KMS-11 (cell line): Measurements from ENCODE around the gene TFRC.
A peak's percentile ranks its signal among the peaks of the same experiment; 100 is the strongest.
"Not testable (repeated sequence)": the region's sequence is repeated elsewhere in the genome, so short reads cannot be mapped to it uniquely, and the experiment has no call there.

ENCODE experiments used
- H2AFZ ChIP-seq: fragments of 200-600 bp; sonication (generic); 2 replicates; pipeline ENCODE4 v1.6.1; 2016; ENCODE audit warnings: antibody characterized with exemption, mixed run types, low read depth
- H3K27ac ChIP-seq: fragments of 200-600 bp; sonication (generic); 2 replicates; pipeline ENCODE4 v1.6.1; 2016; ENCODE audit warnings: mild to moderate bottlenecking, mixed run types
- H3K27me3 ChIP-seq: fragments of 200-600 bp; sonication (generic); 2 replicates; pipeline ENCODE4 v1.6.1; 2017; ENCODE audit warnings: mild to moderate bottlenecking, low read depth, mixed run types, moderate library complexity; ENCODE audit not compliant: insufficient read depth
- H3K36me3 ChIP-seq: fragments of 200-600 bp; sonication (generic); 2 replicates; pipeline ENCODE4 v1.6.1; 2017; ENCODE audit warnings: mild to moderate bottlenecking, mixed run types; ENCODE audit not compliant: insufficient read depth
- H3K4me1 ChIP-seq: fragments of 200-600 bp; sonication (generic); 2 replicates; pipeline ENCODE4 v1.6.1; 2016; ENCODE audit warnings: mild to moderate bottlenecking, low read depth, mixed run types; ENCODE audit not compliant: poor library complexity, severe bottlenecking
- H3K4me2 ChIP-seq: fragments of 200-600 bp; sonication (generic); 2 replicates; pipeline ENCODE4 v1.7.0; 2016; ENCODE audit warnings: mild to moderate bottlenecking, mixed run types
- H3K4me3 ChIP-seq: fragments of 200-600 bp; sonication (generic); IDR thresholded peaks from 2 replicates; pipeline ENCODE4 v1.6.1; 2017; ENCODE audit warnings: low read depth, low read length, mixed read lengths; ENCODE audit not compliant: insufficient read depth
- H3K79me2 ChIP-seq: fragments of 200-600 bp; sonication (generic); 2 replicates; pipeline ENCODE4 v1.6.1; 2016; ENCODE audit warnings: low read depth, mixed run types; ENCODE audit not compliant: insufficient read depth
- H3K9ac ChIP-seq: fragments of 200-600 bp; sonication (generic); 2 replicates; pipeline ENCODE4 v1.6.1; 2016; ENCODE audit warnings: mild to moderate bottlenecking, mixed run types
- H4K20me1 ChIP-seq: fragments of 200-600 bp; sonication (generic); 2 replicates; pipeline ENCODE4 v1.6.1; 2016; ENCODE audit warnings: mild to moderate bottlenecking, mixed run types; ENCODE audit not compliant: insufficient read depth
- TF ChIP-seq, protein P1 (sequence below): fragments of 200-600 bp; sonication (generic); conservative IDR thresholded peaks from 2 replicates; pipeline ENCODE4 v1.6.1; 2017; ENCODE audit warnings: low read depth, mild to moderate bottlenecking, antibody characterized with exemption, low read length, moderate library complexity, mixed read lengths

Gene TFRC

GRCh38 chr3:196075013-196075412 is 6.9 kb downstream of the TFRC start:
- peaks cover 38% of the 10 kb centered on the region; the same call in 1 of the 2 replicates for H3K36me3 ChIP-seq
- peaks cover 58% of the 10 kb centered on the region for H4K20me1 ChIP-seq
- H3K27me3 ChIP-seq = no peaks in the 10 kb centered on the region
- TF ChIP-seq, protein P1, sequence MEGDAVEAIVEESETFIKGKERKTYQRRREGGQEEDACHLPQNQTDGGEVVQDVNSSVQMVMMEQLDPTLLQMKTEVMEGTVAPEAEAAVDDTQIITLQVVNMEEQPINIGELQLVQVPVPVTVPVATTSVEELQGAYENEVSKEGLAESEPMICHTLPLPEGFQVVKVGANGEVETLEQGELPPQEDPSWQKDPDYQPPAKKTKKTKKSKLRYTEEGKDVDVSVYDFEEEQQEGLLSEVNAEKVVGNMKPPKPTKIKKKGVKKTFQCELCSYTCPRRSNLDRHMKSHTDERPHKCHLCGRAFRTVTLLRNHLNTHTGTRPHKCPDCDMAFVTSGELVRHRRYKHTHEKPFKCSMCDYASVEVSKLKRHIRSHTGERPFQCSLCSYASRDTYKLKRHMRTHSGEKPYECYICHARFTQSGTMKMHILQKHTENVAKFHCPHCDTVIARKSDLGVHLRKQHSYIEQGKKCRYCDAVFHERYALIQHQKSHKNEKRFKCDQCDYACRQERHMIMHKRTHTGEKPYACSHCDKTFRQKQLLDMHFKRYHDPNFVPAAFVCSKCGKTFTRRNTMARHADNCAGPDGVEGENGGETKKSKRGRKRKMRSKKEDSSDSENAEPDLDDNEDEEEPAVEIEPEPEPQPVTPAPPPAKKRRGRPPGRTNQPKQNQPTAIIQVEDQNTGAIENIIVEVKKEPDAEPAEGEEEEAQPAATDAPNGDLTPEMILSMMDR = no peak
- no peak overlapping the region for H3K4me2 ChIP-seq
- no peak overlapping the region; the same call in 1 of the 2 replicates for H3K27ac ChIP-seq
- peaks cover 66% of the 10 kb centered on the region for H3K4me1 ChIP-seq
- H3K9ac ChIP-seq = no peak overlapping the region
- no peak overlapping the region for H2AFZ ChIP-seq
- peaks cover 89% of the 10 kb centered on the region for H3K79me2 ChIP-seq
- no peak overlapping the region for H3K4me3 ChIP-seq

- Histone ChIP-seq H3K79me2 (peaks cover 80% of the 10 kb centered on the region), H3K4me3 (no peak overlapping the region)
Measured at GRCh38 chr3:196073255-196073753, 8.6 kb downstream of the TFRC start.

DNA sequence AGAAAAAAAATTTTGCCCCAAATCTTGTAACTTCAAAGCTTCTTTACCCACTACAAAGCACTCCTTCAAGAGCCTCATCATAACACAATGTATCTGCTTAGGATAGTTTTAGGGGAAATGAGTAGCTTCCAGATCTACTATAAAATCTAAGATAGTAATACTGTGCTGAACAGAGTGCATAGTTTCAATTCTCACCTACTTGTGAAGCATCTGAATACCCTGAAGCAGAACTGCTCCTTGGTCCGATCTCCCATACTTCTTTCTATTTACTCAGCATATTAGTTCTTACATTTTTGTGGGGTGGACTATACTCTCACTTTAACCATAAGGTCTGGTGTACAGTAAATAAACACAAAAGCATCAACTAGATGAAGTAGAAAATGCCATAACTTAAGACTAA is 9.6 kb downstream of the TFRC start:
- Histone ChIP-seq H3K79me2 (peaks cover 77% of the 10 kb centered on the region), H3K9ac (no peak overlapping the region), H4K20me1 (peaks cover 40% of the 10 kb centered on the region), H3K27ac (no peak overlapping the region), H2AFZ (no peak overlapping the region), H3K36me3 (peaks cover 47% of the 10 kb centered on the region; the same call in 1 of the 2 replicates), H3K27me3 (no peaks in the 10 kb centered on the region), H3K4me1 (peaks cover 39% of the 10 kb centered on the region), H3K4me3 (no peak overlapping the region), H3K4me2 (no peak overlapping the region)
- TF ChIP-seq, protein P1 = no peak

More at GRCh38 chr3:196073255-196073753, 8.6 kb downstream of the TFRC start:
- Histone ChIP-seq H3K27ac (no peak overlapping the region), H3K9ac (no peak overlapping the region), H3K36me3 (peaks cover 45% of the 10 kb centered on the region; the same call in 1 of the 2 replicates), H3K4me1 (peaks cover 49% of the 10 kb centered on the region), H3K4me2 (no peak overlapping the region), H2AFZ (no peak overlapping the region), H3K27me3 (no peaks in the 10 kb centered on the region), H4K20me1 (peaks cover 49% of the 10 kb centered on the region)
- TF ChIP-seq, protein P1 = peak; percentile 88

DNA sequence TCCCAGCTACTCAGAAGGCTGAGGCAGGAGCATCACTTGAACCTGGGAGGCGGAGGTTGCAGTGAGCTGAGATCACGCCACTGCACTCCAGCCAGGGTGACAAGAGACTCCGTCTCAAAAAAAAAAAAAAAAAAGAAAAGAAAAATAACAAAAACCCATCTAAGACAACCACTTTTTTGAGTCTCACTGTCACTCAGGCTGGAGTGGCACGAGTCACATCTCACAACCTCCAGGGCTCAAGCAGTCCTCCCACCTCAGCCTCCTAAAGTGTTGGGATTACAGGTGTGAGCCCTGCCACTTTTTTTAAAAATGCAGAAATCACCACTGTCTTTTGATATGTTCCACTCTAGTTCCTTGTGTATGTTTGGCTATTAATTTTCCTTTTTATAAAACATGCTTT is 13.1 kb downstream of the TFRC start:
- H3K4me1 ChIP-seq, H2AFZ ChIP-seq, H3K4me2 ChIP-seq, H3K4me3 ChIP-seq, H3K27me3 ChIP-seq, H3K9ac ChIP-seq, H3K27ac ChIP-seq: not testable (repeated sequence)
- Histone ChIP-seq H3K36me3 (peaks cover 49% of the 10 kb centered on the region; the same call in 1 of the 2 replicates), H4K20me1 (peaks cover 21% of the 10 kb centered on the region), H3K79me2 (peaks cover 53% of the 10 kb centered on the region)

GRCh38 chr3:196067439-196067838 is 14.5 kb downstream of the TFRC start:
- Histone ChIP-seq H2AFZ (no peak overlapping the region), H3K79me2 (peaks cover 45% of the 10 kb centered on the region; the same call in 1 of the 2 replicates), H3K4me1 (peaks cover 7% of the 10 kb centered on the region), H3K4me2 (no peak overlapping the region), H4K20me1 (peaks cover 18% of the 10 kb centered on the region), H3K27ac (no peak overlapping the region), H3K27me3 (no peaks in the 10 kb centered on the region), H3K9ac (no peak overlapping the region), H3K4me3 (no peak overlapping the region), H3K36me3 (peaks cover 47% of the 10 kb centered on the region; the same call in 1 of the 2 replicates)
- TF ChIP-seq, protein P1 = no peak
